Skeletal muscle cell (primary cell): ENCODE results near the gene TRIO.

Source experiments
- DNase-seq: peaks from one replicate; pipeline ENCODE4 v3.0.0-alpha.2; 2010; ENCODE audit warnings: low read depth
- H3K4me3 ChIP-seq: 2 replicates; pipeline ENCODE4 v1.5.1; 2011; ENCODE audit warnings: low read depth, mild to moderate bottlenecking, control low read depth, low read length, moderate library complexity

Gene TRIO

DNA sequence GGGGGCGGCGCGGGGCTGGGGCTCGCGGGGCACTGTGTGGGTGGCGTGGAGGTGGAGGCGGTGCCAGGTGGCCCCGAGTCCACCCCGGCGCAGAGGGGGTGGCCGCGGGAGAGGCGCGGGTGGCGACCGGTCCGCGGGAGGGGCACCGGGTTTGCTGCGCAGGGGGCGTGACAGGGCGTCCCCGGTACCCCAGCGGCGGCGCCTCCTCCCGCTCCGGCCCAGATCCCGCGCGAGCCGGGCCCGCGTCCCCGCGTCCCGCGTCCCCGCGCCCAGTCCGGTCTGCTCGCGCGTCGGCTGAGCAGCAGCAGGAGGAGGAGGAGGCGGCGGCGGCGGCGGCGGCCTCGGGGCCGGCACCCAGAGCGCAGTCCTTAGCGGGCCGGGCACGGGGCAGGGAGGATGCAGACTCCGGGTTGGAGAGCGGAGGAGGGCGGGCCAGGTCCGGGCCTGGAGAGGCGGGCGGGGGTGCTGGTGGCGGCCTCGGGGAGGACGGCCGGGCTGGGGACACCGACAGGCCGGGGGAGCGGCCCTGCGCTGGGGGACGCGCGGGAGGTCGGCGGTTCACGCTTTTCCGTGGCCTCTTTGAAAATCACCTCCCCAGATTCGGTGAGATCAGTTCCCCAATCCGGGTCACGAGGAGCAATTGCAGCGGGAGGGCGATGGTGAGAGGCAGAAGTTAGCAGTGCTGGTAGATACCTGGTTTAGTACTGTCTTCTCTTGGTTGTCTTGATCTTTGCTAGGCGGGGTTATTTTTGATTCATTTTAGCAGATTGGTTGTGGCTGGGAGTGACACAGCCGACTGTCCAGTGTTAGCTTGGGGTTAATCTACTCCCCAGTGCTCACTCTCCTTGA is 1.7 kb downstream of the TRIO start:
- DNase-seq, result peak; percentile 38

DNA sequence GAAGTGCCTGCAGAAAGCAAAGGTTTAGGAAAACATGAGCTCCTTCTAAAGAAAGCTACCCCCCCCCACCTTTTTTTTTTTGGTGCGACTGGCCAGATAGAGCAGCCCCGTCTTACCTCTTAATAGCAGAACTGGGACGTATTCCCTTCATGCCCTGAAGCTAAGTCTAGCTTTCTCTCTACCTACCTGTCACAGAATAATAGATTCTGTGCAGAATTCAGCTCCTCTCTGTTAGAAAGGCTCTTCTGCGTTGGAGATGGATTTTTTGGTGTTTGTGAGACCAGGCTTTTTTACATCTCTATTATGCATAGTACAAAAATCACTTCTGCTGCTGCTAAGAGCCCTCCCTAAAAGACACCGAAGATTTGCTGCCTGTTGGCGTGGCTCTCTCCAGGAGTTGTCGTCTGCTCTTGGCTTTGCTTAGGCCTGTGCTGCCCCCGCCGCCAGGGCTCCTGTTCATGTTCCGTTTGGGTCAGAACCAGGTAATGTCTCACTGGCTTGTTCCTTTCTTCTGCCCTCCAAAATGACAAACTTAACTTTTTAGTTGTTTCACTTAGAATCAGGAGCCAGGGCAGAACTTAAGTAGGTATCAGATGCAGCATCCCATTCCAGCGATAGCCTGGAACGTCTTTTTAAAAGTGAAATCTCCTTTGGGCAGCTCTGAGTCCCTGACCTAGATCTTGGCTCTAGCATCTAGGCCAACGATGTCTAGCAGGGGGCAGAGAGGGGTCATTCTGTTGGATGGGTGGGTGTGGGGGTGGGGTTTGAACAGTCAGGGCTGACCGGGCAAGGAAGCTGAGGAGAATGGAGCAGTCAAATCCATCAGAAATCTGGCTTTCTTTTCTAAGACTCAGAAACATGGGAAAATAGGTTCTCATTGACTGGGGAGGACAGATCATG is 2.5 kb downstream of the TRIO start:
- H3K4me3 ChIP-seq, result peak overlapping the region; percentile 97

More for the DNA sequence above, 1.7 kb downstream of the TRIO start:
- H3K4me3 ChIP-seq, result peak overlapping the region; percentile 97

GRCh38 chr5:14146725-14147124 is 3.6 kb downstream of the TRIO start:
- no peak for DNase-seq
- peak overlapping the region; percentile 97 for H3K4me3 ChIP-seq

More for the DNA sequence above, 2.5 kb downstream of the TRIO start:
- DNase-seq, result no peak

- H3K4me3 ChIP-seq, result peak overlapping the region; percentile 97
- DNase-seq, result no peak
Observed at GRCh38 chr5:14147210-14147609, 4.1 kb downstream of the TRIO start.

DNA sequence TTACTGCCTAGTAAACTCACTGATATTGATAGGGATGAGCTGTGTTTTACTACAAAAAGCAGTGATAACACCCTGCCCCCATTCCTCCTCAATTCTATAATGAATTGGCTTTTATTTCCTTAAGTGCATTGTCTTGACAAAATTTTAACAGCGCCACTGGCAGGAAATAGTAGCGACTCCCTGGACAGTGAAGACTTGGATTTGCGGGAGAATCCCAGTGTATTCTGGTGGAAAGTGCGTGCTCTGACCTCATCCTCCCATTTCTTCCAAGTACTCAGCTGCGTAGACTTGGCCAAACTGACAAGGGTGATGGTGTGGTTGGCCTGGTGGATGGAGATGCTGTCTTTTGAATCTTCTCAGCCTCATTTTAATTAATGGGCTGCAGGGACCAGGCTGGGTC is 5.3 kb downstream of the TRIO start:
- no peak overlapping the region for H3K4me3 ChIP-seq
- DNase-seq, result no peak

GRCh38 chr5:14148890-14149671 is 5.9 kb downstream of the TRIO start:
- no peak for DNase-seq
- H3K4me3 ChIP-seq, result no peak overlapping the region

- DNase-seq, result no peak
- no peak overlapping the region for H3K4me3 ChIP-seq
Observed at GRCh38 chr5:14149672-14150274, 6.6 kb downstream of the TRIO start.

DNA sequence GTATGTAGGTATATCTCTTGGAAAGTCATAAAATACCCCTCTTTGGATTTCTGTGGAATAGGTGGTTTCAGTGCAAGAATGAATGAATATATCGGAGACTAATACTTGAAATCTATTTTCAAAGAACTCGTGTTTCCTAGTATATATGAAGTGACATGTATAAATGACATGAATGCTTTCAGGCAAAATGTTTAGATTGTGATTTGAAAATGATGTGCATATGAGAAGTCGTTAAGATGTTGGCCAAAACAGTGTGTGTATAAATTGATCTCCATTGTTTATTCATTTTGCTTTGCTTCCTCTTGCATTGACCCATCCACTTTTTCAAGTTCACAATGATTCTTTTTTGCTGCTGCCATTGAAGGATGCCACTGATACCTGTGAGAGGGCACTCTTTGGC is 8.3 kb downstream of the TRIO start:
- no peak overlapping the region for H3K4me3 ChIP-seq
- DNase-seq, result no peak

GRCh38 chr5:14153071-14153864 is 10.1 kb downstream of the TRIO start:
- DNase-seq, result no peak
- H3K4me3 ChIP-seq, result no peak overlapping the region

DNA sequence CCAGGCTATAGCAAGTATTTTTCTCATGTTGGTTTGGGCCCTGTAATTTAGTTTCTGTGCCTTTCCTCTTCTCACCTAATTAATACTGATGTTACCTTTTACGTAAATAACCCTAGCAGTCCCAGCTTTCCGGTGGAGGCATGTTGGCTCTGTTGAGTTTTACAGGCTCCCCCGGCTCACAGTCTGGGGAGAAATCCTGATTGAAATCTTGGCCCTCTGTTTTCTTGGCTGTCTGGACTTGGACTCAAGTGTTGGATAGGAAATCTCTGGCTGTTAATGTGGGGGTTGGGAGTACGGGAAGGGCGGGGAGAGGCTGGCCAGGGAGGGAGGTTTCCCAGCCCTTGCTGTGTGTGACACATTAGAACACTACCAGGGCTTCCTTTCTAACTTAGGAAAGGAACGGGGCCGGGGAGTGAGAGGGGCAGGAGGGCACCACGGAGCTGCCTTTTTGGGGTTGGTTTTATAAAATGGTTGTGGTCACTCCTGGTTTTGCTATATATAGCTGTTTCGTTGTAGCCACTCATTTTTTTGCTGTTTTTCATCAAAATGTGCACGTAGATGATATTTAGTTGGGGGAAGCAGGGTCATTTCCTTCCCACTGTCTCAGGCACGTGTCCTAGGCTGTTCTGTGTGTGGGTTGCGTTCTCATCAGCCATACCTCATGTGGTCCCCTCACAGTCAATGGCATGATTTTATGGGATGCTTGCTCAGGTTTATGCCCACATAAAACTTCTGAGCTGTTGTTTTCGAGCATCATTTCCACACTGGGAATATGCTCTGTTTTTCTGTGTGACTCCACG is 11.0 kb downstream of the TRIO start:
- peak; percentile 71 for DNase-seq
- H3K4me3 ChIP-seq, result peak overlapping the region; percentile 7

DNA sequence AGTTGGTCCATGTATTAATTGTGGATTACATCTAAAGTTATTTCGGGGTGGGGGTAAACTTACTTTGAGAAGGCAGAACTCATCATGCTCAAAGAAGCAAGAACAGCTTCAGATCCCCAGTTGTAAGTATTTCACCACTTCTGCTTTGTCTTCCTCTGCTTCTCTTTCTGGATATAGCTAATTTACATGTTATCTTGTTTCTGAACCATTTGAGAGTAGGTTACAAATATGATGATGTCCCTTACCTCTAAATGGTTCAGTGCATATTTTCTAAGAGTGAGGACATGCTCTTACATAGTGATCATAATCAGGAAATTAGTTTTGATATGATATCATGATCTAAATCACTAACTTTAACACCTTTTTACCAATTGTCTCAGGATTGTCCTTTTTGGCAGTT is 11.9 kb downstream of the TRIO start:
- no peak for DNase-seq
- no peak overlapping the region for H3K4me3 ChIP-seq

DNA sequence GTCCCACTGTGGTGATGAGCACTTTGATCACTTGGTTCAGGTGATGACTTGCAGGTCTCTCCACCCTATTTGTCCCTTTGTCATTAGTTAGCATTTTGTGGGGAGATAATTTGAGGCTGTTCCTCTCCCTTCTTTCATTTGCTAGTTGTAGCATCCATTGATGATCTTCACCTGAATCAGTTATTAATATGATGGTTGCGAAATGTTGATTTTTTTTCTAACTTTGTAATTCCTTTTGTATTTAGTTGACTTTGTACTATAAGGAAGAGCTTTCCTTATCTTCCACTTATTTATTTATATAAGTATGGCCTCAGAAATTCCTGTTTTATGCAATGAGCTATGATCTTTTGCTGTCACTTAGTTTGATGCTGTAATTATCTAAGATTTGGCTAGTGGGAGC is 12.6 kb downstream of the TRIO start:
- no peak for DNase-seq
- H3K4me3 ChIP-seq, result no peak overlapping the region

DNA sequence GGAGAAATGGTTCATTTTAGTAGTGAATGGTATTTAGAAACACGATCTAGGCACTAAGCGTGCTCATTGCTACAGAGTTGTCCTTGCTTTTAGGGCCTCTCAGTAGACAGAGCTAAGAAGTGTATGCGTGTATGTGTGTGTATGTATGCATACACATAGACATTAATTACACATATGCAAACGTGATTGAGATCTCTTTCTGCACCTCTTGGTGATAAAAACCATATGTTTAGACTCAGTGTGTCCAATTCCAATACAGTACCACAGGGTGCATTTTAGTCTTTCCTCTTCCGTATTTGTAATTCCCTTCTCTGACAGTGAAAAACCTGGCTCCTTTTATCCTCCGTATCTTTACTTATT is 13.1 kb downstream of the TRIO start:
- H3K4me3 ChIP-seq, result no peak overlapping the region
- no peak for DNase-seq

DNA sequence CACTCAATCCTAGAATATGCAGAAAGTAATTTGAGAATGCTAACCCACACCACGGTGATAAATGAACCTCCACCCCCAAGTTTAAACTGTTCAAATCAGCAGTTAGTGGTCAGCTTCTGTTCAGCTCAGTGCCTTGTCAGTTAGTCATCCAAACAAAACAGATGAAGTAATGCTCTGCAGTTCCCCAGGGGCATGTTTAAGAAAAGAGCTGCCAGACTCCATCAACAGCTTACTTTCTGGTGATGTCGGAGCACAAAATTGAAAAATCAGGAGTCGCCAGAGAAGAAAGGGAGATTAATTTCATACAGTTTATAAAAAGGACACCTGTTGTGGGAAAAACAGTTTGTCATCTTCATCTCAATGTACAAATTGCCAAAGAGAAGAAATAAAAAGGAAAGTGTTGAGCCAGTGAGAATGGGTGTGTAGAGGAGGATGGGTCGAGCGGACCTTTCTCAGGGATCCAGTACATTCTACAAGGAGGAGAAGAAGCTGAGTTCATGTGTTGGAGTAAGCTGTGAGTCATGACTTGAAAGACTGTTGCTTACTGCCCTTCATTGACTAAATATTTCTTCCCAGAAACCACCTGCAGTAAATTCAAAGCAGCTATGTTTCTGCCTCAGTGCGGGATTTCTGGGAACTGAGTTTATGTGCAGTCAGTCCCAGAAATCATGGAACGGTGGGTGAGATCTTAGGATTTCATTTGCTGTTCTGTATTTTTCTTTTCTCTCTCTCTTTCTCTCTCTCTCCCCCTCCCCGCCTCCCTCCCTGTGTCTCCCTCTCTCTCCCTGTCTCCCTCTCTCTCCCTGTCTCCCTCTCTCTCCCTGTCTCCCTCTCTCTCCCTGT is 13.7 kb downstream of the TRIO start:
- H3K4me3 ChIP-seq, result peak overlapping the region; percentile 32
- peak; percentile 97 for DNase-seq

- peak overlapping the region; percentile 32 for H3K4me3 ChIP-seq
- no peak for DNase-seq
Observed at GRCh38 chr5:14157493-14157782, 14.3 kb downstream of the TRIO start.

GRCh38 chr5:14158890-14159666 is 15.9 kb downstream of the TRIO start:
- no peak overlapping the region for H3K4me3 ChIP-seq
- no peak for DNase-seq
